ENCODE data around the gene SLC43A1. TPM values are rescaled to one million over a fixed set of nuclear protein-coding genes. Genes with fewer than 3 reads are reported as not detected.
A peak's percentile ranks its signal among the peaks of the same experiment; 100 is the strongest.
"Not testable (repeated sequence)": the region's sequence is repeated elsewhere in the genome, so short reads cannot be mapped to it uniquely, and the experiment has no call there.

Gene SLC43A1
- total and polyA plus RNA-seq, 12 donors = 3.4 to 16.5 (median 5.0) TPM

GRCh38 chr11:57541169-57541568, 25.7 kb upstream of the SLC43A1 start:
- Histone ChIP-seq H3K36me3 (peaks cover 0 to 7% (median 0%) of the 10 kb centered on the region in 9 donors), H3K27ac (peak overlapping the region in 2 of 10 donors; percentile 20 to 21), H3K4me3 (no peak overlapping the region), H3K4me1 (no peaks in the 10 kb centered on the region), H3K9me3 (no peaks in the 10 kb centered on the region), H3K27me3 (no peaks in the 10 kb centered on the region)
- WGBS, 2 donors = 70 to 76% methylated on average over 5 of the region's 5 CpGs
- DNase-seq (peak in 1 of 2 donors; percentile 22), ATAC-seq (peak; percentile 34 to 94 (median 79))
- intact Hi-C loops (cut with DNase I) = no loop called here
- TF ChIP-seq, protein P1, sequence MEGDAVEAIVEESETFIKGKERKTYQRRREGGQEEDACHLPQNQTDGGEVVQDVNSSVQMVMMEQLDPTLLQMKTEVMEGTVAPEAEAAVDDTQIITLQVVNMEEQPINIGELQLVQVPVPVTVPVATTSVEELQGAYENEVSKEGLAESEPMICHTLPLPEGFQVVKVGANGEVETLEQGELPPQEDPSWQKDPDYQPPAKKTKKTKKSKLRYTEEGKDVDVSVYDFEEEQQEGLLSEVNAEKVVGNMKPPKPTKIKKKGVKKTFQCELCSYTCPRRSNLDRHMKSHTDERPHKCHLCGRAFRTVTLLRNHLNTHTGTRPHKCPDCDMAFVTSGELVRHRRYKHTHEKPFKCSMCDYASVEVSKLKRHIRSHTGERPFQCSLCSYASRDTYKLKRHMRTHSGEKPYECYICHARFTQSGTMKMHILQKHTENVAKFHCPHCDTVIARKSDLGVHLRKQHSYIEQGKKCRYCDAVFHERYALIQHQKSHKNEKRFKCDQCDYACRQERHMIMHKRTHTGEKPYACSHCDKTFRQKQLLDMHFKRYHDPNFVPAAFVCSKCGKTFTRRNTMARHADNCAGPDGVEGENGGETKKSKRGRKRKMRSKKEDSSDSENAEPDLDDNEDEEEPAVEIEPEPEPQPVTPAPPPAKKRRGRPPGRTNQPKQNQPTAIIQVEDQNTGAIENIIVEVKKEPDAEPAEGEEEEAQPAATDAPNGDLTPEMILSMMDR (IDR thresholded peaks at IDR 0.05) = no peak

GRCh38 chr11:57539342-57539741, 23.8 kb upstream of the SLC43A1 start:
- Histone ChIP-seq H3K9me3 (no peaks in the 10 kb centered on the region), H3K27ac (no peak overlapping the region), H3K4me1 (no peaks in the 10 kb centered on the region), H3K36me3 (peaks cover 0 to 7% (median 0%) of the 10 kb centered on the region in 9 donors), H3K27me3 (no peaks in the 10 kb centered on the region), H3K4me3 (no peak overlapping the region)
- no peak for DNase-seq
- ATAC-seq = no peak
- TF ChIP-seq, protein P1 (IDR thresholded peaks at IDR 0.05) = no peak
- intact Hi-C loops (cut with DNase I) = no loop called here
- 50 to 71% methylated on average over 1 of the region's 1 CpG for WGBS, 2 donors

GRCh38 chr11:57536947-57537619, 21.6 kb upstream of the SLC43A1 start, which contains the start of gene SMTNL1:
Gene SMTNL1, plus strand, starts transcription at chr11:57537595. Its CDS starts 5,048 bp downstream, at chr11:57542643.
- DNase-seq = no peak
- TF ChIP-seq, protein P1 (IDR thresholded peaks at IDR 0.05) = no peak
- no peaks in the 10 kb centered on the region for H3K9me3 ChIP-seq
- H3K36me3 ChIP-seq = peaks cover 0 to 7% (median 0%) of the 10 kb centered on the region in 9 donors
- ATAC-seq = no peak
- 64 to 71% methylated on average over 14 of the region's 14 CpGs for WGBS, 2 donors
- no peaks in the 10 kb centered on the region for H3K4me1 ChIP-seq
- H3K27ac ChIP-seq = no peak within 1 kb of the TSS
- intact Hi-C loops (cut with DNase I) = no loop called here
- H3K27me3 ChIP-seq = no peaks in the 10 kb centered on the region
- H3K4me3 ChIP-seq = no peak within 1 kb of the TSS

GRCh38 chr11:57534449-57534848, 18.9 kb upstream of the SLC43A1 start:
- intact Hi-C loops (cut with DNase I) = loop anchor here in 1 of 10 donors (5.0 kb wide), 1 partner anchor 187 kb away; no protein-coding TSS in a partner anchor
- not testable (repeated sequence) for H3K36me3 ChIP-seq, H3K27ac ChIP-seq, H3K27me3 ChIP-seq, DNase-seq, H3K4me3 ChIP-seq, H3K9me3 ChIP-seq, ATAC-seq
- WGBS, 2 donors = 93 to 95% methylated on average over 7 of the region's 7 CpGs
- H3K4me1 ChIP-seq = peaks cover 0 to 17% (median 13%) of the 10 kb centered on the region in 9 donors
